ENCODE data around the gene NAALADL2. TPM values are rescaled to one million over a fixed set of nuclear protein-coding genes. Genes with fewer than 3 reads are reported as not detected.
"Not testable (repeated sequence)": the region's sequence is repeated elsewhere in the genome, so short reads cannot be mapped to it uniquely, and the experiment has no call there.

NAALADL2 gene
- total RNA-seq, 1 donor, result 54.5 TPM

GRCh38 chr3:175068587-175068986 lies 209.5 kb downstream of the NAALADL2 start:
- H3K4me3 ChIP-seq (ENCODE audit: low read depth, low read length), result no peak overlapping the region
- no peak for TF ChIP-seq CTCF (IDR thresholded peaks at IDR 0.05; ENCODE audit: insufficient read depth, low read length)
- DNase-seq (ENCODE audit: low read depth), result no peak

GRCh38 chr3:175070946-175071345 lies 211.8 kb downstream of the NAALADL2 start:
- no peak overlapping the region for H3K4me3 ChIP-seq (ENCODE audit: low read depth, low read length)
- no peak for DNase-seq (ENCODE audit: low read depth)
- no peak for TF ChIP-seq CTCF (IDR thresholded peaks at IDR 0.05; ENCODE audit: insufficient read depth, low read length)

- no peak overlapping the region for H3K4me3 ChIP-seq (ENCODE audit: low read depth, low read length)
- TF ChIP-seq CTCF (IDR thresholded peaks at IDR 0.05; ENCODE audit: insufficient read depth, low read length), result no peak
- no peak for DNase-seq (ENCODE audit: low read depth)
Observed at GRCh38 chr3:175073219-175073905, 214.2 kb downstream of the NAALADL2 start.

- no peak overlapping the region for H3K4me3 ChIP-seq (ENCODE audit: low read depth, low read length)
- peak; percentile 22 for DNase-seq (ENCODE audit: low read depth)
- TF ChIP-seq CTCF (IDR thresholded peaks at IDR 0.05; ENCODE audit: insufficient read depth, low read length), result no peak
Observed at GRCh38 chr3:175075269-175075668, 216.1 kb downstream of the NAALADL2 start.

- DNase-seq (ENCODE audit: low read depth), result no peak
- TF ChIP-seq CTCF (IDR thresholded peaks at IDR 0.05; ENCODE audit: insufficient read depth, low read length), result no peak
- H3K4me3 ChIP-seq (ENCODE audit: low read depth, low read length), result no peak overlapping the region
Observed at GRCh38 chr3:175077216-175077615, 218.1 kb downstream of the NAALADL2 start.

GRCh38 chr3:175082631-175083030 lies 223.5 kb downstream of the NAALADL2 start:
- no peak for DNase-seq (ENCODE audit: low read depth)
- H3K4me3 ChIP-seq (ENCODE audit: low read depth, low read length), result no peak overlapping the region
- TF ChIP-seq CTCF (IDR thresholded peaks at IDR 0.05; ENCODE audit: insufficient read depth, low read length), result no peak

GRCh38 chr3:175087128-175087527 lies 228.0 kb downstream of the NAALADL2 start:
- DNase-seq (ENCODE audit: low read depth); H3K4me3 ChIP-seq (ENCODE audit: low read depth, low read length): not testable (repeated sequence)

Data from fibroblast of the aortic adventitia (primary cell).